Keratinocyte (primary cell): Measurements from ENCODE around the gene AKAP13.

Experiments
- CTCF ChIP-seq, 3 experiments: IDR thresholded peaks in 1 of 3; conservative IDR thresholded peaks in 1 of 3; optimal IDR thresholded peaks in 1 of 3; 2 replicates in 2 of 3; 3 replicates in 1 of 3; pipeline versions ENCODE3 to v1.5.1; 2011; ENCODE audit warnings: low read length in 3 of 3, mild to moderate bottlenecking in 3 of 3, moderate library complexity in 2 of 3, control low read depth in 1 of 3, inconsistent platforms in 1 of 3; ENCODE audit not compliant: insufficient read depth in 2 of 3; ENCODE audit errors: extremely low read depth in 1 of 3
- EZH2 ChIP-seq: IDR thresholded peaks from one replicate; pipeline ENCODE4 v1.6.1; 2012; ENCODE audit warnings: inconsistent platforms, mild to moderate bottlenecking, low read length, moderate library complexity

- TF ChIP-seq CTCF (optimal IDR thresholded peaks at IDR 0.05 in 1 of 3, IDR thresholded peaks at IDR 0.05 in 1 of 3, conservative IDR thresholded peaks at IDR 0.05 in 1 of 3; ENCODE audit: extremely low read depth in 1 of 3, insufficient read depth in 2 of 3, low read length in 3 of 3) (no peak), EZH2 (no peak)
Measured at GRCh38 chr15:85767785-85768529, 387.6 kb downstream of the AKAP13 start.
